ENCODE measurements around the gene LDLRAD3. TPM values are rescaled to one million over a fixed set of nuclear protein-coding genes. Genes with fewer than 3 reads are reported as not detected.

Gene LDLRAD3
- total RNA-seq, 1 experiment from 2014 or later = 15.3 TPM

- no peak for ATAC-seq
- Histone ChIP-seq H3K4me1 (ENCODE audit: insufficient read depth, low read length) (peaks cover 11% of the 10 kb centered on the region), H3K27ac (ENCODE audit: low read length) (no peak overlapping the region), H3F3A (ENCODE audit: low read length, unreplicated experiment) (no peaks in the 10 kb centered on the region), H3K9me2 (replicated peaks; ENCODE audit: low read length) (no peaks in the 10 kb centered on the region), H3K36me3 (ENCODE audit: low read depth, low read length) (peaks cover 17% of the 10 kb centered on the region), H3K9me3 (ENCODE audit: low read length) (no peaks in the 10 kb centered on the region), H3K79me2 (ENCODE audit: low read length) (no peaks in the 10 kb centered on the region), H3K4me2 (ENCODE audit: low read length) (no peak overlapping the region), H3K4me3 (ENCODE audit: low read length) (no peak overlapping the region), H4K20me1 (ENCODE audit: low read length) (no peaks in the 10 kb centered on the region), H3K9ac (ENCODE audit: low read length) (no peak overlapping the region), H2AFZ (ENCODE audit: low read length) (no peak overlapping the region), H3K27me3 (ENCODE audit: low read length) (no peaks in the 10 kb centered on the region)
- POLR2A ChIA-PET (ENCODE audit: unreplicated experiment) = no interaction called here
- CTCF ChIA-PET = no interaction called here
- BruUV-seq (replicated peaks) = no TSS peak
- intact Hi-C loops (cut with micrococcal nuclease) = no loop called here
- DNase-seq = no peak
- TF ChIP-seq EZH2phosphoT487 (IDR thresholded peaks at IDR 0.05; ENCODE audit: borderline replicate concordance, low read length) (no peak), EZH2 (IDR thresholded peaks at IDR 0.05; ENCODE audit: low read length, unreplicated experiment) (no peak)
- TF ChIP-seq, protein P1, sequence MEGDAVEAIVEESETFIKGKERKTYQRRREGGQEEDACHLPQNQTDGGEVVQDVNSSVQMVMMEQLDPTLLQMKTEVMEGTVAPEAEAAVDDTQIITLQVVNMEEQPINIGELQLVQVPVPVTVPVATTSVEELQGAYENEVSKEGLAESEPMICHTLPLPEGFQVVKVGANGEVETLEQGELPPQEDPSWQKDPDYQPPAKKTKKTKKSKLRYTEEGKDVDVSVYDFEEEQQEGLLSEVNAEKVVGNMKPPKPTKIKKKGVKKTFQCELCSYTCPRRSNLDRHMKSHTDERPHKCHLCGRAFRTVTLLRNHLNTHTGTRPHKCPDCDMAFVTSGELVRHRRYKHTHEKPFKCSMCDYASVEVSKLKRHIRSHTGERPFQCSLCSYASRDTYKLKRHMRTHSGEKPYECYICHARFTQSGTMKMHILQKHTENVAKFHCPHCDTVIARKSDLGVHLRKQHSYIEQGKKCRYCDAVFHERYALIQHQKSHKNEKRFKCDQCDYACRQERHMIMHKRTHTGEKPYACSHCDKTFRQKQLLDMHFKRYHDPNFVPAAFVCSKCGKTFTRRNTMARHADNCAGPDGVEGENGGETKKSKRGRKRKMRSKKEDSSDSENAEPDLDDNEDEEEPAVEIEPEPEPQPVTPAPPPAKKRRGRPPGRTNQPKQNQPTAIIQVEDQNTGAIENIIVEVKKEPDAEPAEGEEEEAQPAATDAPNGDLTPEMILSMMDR (conservative IDR thresholded peaks at IDR 0.05; ENCODE audit: low read depth, low read length) = no peak
Measured at GRCh38 chr11:36092314-36093030, 148.6 kb downstream of the LDLRAD3 start.

GRCh38 chr11:36093548-36093947 is 149.7 kb downstream of the LDLRAD3 start:
- DNase-seq (no peak), ATAC-seq (no peak)
- Histone ChIP-seq H3K4me2 (ENCODE audit: low read length) (no peak overlapping the region), H3K4me3 (ENCODE audit: low read length) (no peak overlapping the region), H3F3A (ENCODE audit: low read length, unreplicated experiment) (no peaks in the 10 kb centered on the region), H3K27me3 (ENCODE audit: low read length) (no peaks in the 10 kb centered on the region), H4K20me1 (ENCODE audit: low read length) (no peaks in the 10 kb centered on the region), H3K79me2 (ENCODE audit: low read length) (no peaks in the 10 kb centered on the region), H3K9me3 (ENCODE audit: low read length) (no peaks in the 10 kb centered on the region), H3K9ac (ENCODE audit: low read length) (no peak overlapping the region), H3K27ac (ENCODE audit: low read length) (no peak overlapping the region), H3K4me1 (ENCODE audit: insufficient read depth, low read length) (peaks cover 12% of the 10 kb centered on the region), H3K9me2 (replicated peaks; ENCODE audit: low read length) (no peaks in the 10 kb centered on the region), H2AFZ (ENCODE audit: low read length) (no peak overlapping the region), H3K36me3 (ENCODE audit: low read depth, low read length) (peaks cover 17% of the 10 kb centered on the region)
- POLR2A ChIA-PET (ENCODE audit: unreplicated experiment) = no interaction called here
- TF ChIP-seq EZH2phosphoT487 (IDR thresholded peaks at IDR 0.05; ENCODE audit: borderline replicate concordance, low read length) (no peak), EZH2 (IDR thresholded peaks at IDR 0.05; ENCODE audit: low read length, unreplicated experiment) (no peak)
- TF ChIP-seq, protein P1 (conservative IDR thresholded peaks at IDR 0.05; ENCODE audit: low read depth, low read length) = no peak
- intact Hi-C loops (cut with micrococcal nuclease) = no loop called here
- CTCF ChIA-PET = no interaction called here
- no TSS peak for BruUV-seq (replicated peaks)

DNA sequence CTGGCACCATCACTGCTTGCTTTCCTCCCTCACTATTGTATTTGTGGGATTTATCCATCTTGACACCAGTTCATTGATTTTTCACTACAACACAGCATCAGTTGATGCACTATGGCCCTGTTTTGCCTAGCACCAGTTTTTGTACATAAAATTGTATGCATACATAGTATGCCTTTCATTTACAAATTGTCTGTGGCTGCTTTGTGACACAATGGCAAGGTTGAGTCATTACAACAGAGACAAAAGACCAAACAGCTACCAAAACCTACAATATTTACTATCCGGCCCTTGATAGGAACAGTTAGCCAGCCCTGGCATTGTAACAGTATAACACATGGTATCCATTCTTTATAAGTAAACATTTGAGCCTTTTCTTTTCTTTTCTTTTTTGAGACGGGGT is 150.3 kb downstream of the LDLRAD3 start:
- Histone ChIP-seq H3K36me3 (ENCODE audit: low read depth, low read length) (peaks cover 17% of the 10 kb centered on the region), H3K4me2 (ENCODE audit: low read length) (no peak overlapping the region), H3K9me3 (ENCODE audit: low read length) (no peaks in the 10 kb centered on the region), H2AFZ (ENCODE audit: low read length) (no peak overlapping the region), H4K20me1 (ENCODE audit: low read length) (no peaks in the 10 kb centered on the region), H3K9ac (ENCODE audit: low read length) (no peak overlapping the region), H3F3A (ENCODE audit: low read length, unreplicated experiment) (no peaks in the 10 kb centered on the region), H3K9me2 (replicated peaks; ENCODE audit: low read length) (no peaks in the 10 kb centered on the region), H3K27ac (ENCODE audit: low read length) (no peak overlapping the region), H3K27me3 (ENCODE audit: low read length) (no peaks in the 10 kb centered on the region), H3K4me1 (ENCODE audit: insufficient read depth, low read length) (peaks cover 12% of the 10 kb centered on the region), H3K4me3 (ENCODE audit: low read length) (no peak overlapping the region), H3K79me2 (ENCODE audit: low read length) (no peaks in the 10 kb centered on the region)
- ChIA-PET POLR2A (ENCODE audit: unreplicated experiment) (no interaction called here), CTCF (no interaction called here)
- ATAC-seq (no peak), DNase-seq (no peak)
- no TSS peak for BruUV-seq (replicated peaks)
- intact Hi-C loops (cut with micrococcal nuclease) = no loop called here
- TF ChIP-seq, protein P1 (conservative IDR thresholded peaks at IDR 0.05; ENCODE audit: low read depth, low read length) = no peak
- no peak for TF ChIP-seq EZH2 (IDR thresholded peaks at IDR 0.05; ENCODE audit: low read length, unreplicated experiment)
- no peak for TF ChIP-seq EZH2phosphoT487 (IDR thresholded peaks at IDR 0.05; ENCODE audit: borderline replicate concordance, low read length)

Measured in PC-3 (cell line).